Measurements from ENCODE around the gene CBFA2T2. TPM values are rescaled to one million over a fixed set of nuclear protein-coding genes. Genes with fewer than 3 reads are reported as not detected.
"Not testable (repeated sequence)": the region's sequence is repeated elsewhere in the genome, so short reads cannot be mapped to it uniquely, and the experiment has no call there.

Gene CBFA2T2
- 4.8 and 5.6 TPM in 2 replicates for total RNA-seq

- TF ChIP-seq CTCF (IDR thresholded peaks at IDR 0.05; ENCODE audit: insufficient read depth, low read depth, low read length): peak; percentile 2
- DNase-seq (ENCODE audit: low read depth): peak; percentile 71
Measured at GRCh38 chr20:33490023-33490933, at the start of gene CBFA2T2. Gene CBFA2T2, plus strand, starts transcription at chr20:33490096. Its CDS starts 172 bp downstream, at chr20:33490268.

DNA sequence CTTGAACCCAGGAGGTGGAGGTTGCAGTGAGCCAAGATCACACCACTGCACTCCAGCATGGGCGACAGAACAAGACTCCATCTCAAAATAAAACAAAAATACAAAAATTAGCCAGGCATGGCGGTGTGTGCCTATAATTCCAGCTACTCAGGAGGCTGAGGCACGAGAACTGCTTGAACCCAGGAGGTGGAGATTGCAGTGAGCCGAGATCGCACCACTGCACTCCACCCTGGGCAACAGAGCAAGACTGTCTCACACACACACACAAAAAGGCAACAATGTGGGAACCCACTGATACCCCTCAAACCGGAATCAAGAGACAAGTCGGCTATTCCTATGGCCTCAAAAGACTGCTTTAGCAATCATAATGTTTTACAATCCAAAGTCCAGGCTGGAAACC, 49.3 kb upstream of the CBFA2T2 start:
- H3K4me3 ChIP-seq (ENCODE audit: low read depth, low read length); DNase-seq (ENCODE audit: low read depth): not testable (repeated sequence)

More at GRCh38 chr20:33490023-33490933, at the start of gene CBFA2T2:
- H3K4me3 ChIP-seq (ENCODE audit: low read depth, low read length): peak within 1 kb of the TSS; percentile 86

DNA sequence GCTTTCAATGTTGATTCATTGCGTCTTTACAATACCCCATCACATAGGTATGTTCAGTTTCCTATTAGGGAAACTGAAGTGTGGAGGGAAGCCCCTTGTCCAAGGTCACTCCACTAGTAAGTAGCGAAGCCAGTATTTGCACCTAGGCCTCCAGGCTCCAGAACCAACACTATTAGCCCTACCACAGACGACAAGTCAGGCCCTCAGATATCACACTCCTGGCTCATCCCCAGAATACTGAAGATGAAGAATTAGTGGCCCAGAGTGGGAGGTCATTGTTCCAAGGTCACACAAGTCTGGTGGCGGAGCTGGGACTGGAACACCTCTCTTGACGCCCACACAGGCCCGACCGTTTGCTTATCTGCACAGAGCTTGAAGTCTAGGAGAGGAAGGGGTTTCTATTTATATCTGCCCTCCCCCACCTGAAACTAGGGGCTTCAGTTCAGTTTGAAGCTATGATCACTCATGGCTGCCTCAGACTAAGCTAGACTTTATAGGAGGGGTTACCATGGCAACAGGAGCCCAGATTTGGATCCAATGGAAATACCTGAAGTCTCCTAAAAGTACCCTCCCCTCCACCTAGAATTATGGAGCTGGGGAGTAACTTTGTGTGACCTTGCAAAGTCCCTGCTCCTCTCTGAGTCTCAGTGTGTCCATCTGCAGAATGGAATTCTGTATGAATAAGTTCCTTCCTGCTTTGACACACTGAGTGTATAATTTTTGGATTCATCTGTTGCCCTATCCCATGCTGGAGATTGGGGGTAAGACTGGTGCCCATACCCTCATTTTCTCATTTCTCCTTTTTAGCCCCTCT, 48.5 kb upstream of the CBFA2T2 start:
- no peak overlapping the region for H3K4me3 ChIP-seq (ENCODE audit: low read depth, low read length)
- DNase-seq (ENCODE audit: low read depth): no peak
- no peak for TF ChIP-seq CTCF (IDR thresholded peaks at IDR 0.05; ENCODE audit: insufficient read depth, low read depth, low read length)

DNA sequence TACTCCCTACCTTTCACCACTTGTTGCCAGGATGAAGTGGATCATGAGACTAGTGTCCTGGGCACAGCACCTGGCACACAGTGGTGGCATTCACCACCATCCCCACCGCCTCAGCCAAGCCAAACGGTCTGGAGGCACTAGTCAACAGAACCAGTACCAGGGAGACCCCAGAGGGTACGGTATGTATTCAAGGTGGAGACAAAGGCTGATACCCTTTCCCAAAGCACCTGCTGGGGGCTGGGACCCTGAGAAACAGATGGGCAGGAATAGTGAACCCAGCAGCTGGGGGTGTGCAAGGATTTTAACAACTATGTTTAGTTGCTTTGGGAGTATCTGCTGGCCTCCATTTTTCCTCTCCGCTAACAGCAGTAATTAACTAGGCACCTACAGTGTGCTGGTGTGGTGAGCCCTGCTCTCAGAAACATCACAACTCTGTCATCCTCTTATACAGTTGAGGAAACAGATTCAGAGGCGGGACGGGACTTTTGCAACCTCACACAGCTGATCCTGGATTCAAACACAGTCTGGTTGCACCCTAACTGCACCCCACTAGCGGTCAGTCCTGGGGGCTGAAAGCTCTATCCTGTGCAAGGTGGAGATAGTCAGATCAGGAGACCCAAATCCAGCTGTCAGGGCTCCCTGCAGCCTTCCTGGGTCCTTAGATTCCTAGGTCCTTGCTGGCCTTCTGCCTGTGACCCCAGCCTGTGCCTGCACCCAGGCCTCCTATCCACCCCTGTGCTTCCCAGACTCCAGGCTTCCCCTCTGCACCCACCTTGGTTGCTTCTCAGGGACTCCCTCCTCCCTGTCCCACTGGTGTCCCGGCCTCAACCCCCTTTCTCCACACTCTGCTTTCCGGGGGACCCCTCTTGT, 47.5 kb upstream of the CBFA2T2 start:
- H3K4me3 ChIP-seq (ENCODE audit: low read depth, low read length): peak overlapping the region; percentile 73
- no peak for DNase-seq (ENCODE audit: low read depth)
- TF ChIP-seq CTCF (IDR thresholded peaks at IDR 0.05; ENCODE audit: insufficient read depth, low read depth, low read length): no peak

DNA sequence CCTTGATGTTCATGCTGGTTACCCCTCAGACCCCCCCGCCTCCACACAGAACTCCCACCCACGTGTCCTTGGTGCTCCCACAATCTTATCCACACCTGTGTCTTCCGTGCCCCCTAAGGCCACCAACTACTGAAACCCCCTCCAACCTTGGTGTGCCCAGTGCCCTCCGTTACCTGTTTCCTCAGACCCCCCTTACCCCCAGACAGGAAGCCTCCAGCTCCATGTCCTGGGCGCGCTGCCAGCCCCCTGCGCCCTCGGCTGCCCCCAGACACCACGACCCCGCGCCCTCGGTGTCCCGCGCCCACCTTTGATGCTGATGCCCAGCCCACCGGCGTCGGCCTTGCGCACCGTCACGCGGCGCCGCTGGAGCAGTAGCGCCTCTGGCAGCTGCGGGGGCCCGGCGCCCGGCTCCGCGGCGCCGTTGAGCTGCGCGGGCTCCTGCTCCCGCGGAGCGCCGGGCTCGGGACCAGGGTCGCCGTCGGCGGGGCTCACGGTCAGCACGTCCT, 46.8 kb upstream of the CBFA2T2 start:
- peak overlapping the region; percentile 73 for H3K4me3 ChIP-seq (ENCODE audit: low read depth, low read length)
- no peak for DNase-seq (ENCODE audit: low read depth)
- TF ChIP-seq CTCF (IDR thresholded peaks at IDR 0.05; ENCODE audit: insufficient read depth, low read depth, low read length): no peak

GRCh38 chr20:33443512-33444239, 46.2 kb upstream of the CBFA2T2 start, which contains the start of gene SNTA1:
Gene SNTA1, minus strand, starts transcription at chr20:33443763. Its CDS starts 143 bp downstream, at chr20:33443620.
- TF ChIP-seq CTCF (IDR thresholded peaks at IDR 0.05; ENCODE audit: insufficient read depth, low read depth, low read length): no peak
- DNase-seq (ENCODE audit: low read depth): peak; percentile 86
- peak within 1 kb of the TSS; percentile 73 for H3K4me3 ChIP-seq (ENCODE audit: low read depth, low read length)

All from fibroblast of villous mesenchyme (primary cell).